Right lung (tissue), 5 donors: ENCODE results near the gene AMPD2. TPM values are rescaled to one million over a fixed set of nuclear protein-coding genes. Genes with fewer than 3 reads are reported as not detected.

Source experiments
- DNase-seq, 2 donors: peaks; one replicate each; pipeline ENCODE4 v3.0.0-alpha.2; 2013
- polyA plus RNA-seq, 5 donors: library from polyadenylated mRNA; unstranded; fragments of 120-200 nt; gene quantifications; one replicate each; pipeline versions ENCODE4 v1.2.1 to v1.2.3, GENCODE V29; 2013; ENCODE audit warnings: inconsistent platforms in 1 of 5, low replicate concordance in 1 of 5; ENCODE audit not compliant: insufficient read length in 5 of 5, insufficient read depth in 1 of 5

AMPD2 gene
- polyA plus RNA-seq, 5 donors, result 34.9 to 56.9 (median 50.8) TPM

DNA sequence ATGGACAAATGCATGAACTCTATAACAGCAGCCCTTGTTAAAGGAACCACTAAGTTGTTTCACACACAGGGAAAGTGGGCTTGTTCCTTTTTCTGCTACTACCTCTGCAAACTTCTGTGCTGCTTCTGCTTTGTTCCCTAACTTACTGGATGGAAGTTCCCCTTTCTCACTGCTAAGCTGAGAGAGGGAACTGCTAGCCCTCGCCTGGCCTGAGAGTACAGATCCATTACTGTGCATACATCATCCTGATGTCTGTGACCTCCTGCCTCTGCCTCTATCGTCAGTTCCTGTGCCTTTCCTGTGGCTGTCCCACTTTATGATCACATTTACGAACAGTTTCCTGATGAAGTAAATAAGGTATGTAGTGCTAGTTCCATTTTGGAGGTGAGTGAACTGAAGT lies 3.8 kb upstream of the AMPD2 start:
- DNase-seq, result no peak

DNA sequence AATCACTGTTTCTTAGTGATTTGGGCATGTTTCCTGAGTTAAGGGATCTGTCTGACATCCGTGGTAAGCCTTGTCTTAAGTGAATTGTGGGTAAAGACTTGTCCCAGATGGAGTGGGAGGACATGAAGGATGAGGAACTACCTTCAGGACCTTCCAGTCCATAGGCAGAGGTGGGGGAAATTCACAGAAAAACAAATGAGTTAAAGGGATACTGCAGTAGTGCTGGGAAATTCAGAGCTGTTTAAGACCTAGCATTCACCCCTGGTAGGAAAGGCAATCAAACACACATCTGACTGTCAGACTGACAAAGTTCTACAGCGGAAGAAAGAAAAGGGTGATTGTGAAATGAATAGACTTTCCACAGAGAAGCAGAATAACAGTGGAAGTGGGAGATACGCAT lies 3.2 kb upstream of the AMPD2 start:
- DNase-seq, result no peak

DNA sequence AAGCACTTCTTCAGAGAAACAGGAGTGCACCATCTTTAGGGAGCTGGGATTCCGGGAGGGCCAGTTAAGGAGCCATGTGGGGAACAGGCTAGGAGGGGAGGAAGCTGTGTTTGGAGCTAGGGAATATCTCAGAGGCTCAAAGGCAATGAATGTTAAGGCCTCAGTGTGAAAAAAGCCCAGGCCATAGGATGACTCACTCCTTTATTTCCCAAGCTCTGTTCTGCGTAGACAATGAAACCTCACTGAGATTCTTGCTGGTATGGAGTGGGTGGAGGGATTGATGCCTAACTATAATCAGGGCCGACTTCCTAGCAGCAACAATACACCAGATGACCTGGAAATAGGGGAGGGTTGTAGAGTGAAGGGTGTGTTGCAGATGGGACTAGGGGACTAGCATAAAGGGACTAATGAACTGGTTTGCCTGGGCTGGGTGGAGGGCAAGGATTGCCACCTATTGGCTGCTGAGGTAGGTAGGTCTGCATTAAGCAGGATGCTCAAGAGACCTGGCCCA lies 2.3 kb upstream of the AMPD2 start:
- DNase-seq, result no peak

DNA sequence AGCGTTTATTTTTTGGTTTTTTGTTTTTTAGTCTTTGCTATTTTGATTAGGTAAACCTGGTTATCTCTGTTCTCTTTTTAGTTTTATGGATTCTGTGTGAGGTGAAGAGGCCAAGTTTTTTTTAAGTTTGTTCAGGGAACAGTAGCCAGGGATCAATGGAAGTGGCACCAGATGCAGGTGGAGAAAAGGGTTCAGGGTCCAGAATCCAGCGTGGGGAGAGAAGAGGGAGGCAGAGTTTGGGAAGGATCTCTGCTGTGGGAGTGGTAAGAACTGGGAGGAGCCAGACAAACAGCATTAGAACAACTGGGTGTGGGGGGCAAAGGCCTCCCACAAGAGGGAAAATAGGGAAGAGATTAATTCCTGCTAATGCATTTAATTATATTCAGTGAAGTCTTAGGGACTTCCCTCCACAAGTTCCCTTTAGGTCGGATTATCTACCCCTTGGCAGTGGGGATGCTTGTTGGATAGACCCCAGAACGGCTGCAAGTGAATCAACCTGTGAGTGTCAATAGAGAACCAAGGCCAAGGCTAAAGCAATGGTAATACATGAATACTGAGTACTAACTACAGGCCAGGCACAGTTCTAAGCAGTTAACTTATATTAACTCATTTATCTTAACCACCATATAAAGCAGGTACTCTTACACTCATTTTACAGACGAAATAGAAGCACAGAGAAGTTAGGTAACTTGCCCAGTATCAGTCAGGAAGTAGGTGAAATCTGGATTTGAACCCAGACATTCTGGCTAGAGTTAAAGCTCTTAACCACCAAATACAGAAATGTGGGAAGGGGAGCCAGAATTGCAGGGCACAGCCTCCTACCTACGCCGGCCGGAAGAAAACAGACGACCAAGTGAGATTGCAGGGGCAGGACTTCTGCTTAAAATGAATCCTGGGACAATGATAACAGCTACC lies 719 bp upstream of the AMPD2 start:
- DNase-seq, result no peak

DNA sequence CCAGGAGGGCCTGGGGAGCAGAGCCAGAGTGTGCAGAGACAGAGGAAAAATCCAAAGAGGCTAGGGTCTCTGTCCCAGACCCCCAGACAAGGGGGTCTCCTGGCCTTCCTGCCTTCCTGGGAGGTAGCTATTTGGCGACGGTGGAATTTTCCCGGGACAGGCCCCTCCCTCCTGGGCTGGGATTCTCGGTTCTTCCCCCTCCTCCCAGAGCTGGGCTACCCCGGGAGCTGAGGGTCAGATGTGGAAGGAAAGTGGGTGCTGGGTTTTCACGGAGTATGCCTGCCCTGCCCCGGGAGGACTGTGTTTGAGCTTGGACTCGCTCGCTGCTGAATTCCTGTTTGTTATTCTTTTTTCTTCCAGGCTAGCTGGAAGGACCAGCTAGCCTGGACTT lies 759 bp downstream of the AMPD2 start:
- peak; percentile 55 to 60 for DNase-seq

DNA sequence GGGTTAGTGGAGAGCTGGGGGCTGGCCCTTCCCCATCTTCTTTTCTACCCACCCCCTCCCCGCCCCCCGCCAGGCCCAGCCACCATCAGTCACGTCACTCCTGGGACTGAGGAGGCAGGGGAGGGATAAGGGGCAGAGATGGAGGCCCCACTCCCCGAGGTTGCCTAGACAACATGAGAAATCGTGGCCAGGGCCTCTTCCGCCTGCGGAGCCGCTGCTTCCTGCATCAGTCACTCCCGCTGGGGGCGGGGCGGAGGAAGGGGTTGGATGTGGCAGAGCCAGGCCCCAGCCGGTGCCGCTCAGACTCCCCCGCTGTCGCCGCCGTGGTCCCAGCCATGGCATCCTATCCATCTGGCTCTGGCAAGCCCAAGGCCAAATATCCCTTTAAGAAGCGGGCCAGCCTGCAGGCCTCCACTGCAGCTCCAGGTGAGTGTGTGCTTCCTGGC lies 1.2 kb downstream of the AMPD2 start:
- DNase-seq, result peak; percentile 90 to 92

DNA sequence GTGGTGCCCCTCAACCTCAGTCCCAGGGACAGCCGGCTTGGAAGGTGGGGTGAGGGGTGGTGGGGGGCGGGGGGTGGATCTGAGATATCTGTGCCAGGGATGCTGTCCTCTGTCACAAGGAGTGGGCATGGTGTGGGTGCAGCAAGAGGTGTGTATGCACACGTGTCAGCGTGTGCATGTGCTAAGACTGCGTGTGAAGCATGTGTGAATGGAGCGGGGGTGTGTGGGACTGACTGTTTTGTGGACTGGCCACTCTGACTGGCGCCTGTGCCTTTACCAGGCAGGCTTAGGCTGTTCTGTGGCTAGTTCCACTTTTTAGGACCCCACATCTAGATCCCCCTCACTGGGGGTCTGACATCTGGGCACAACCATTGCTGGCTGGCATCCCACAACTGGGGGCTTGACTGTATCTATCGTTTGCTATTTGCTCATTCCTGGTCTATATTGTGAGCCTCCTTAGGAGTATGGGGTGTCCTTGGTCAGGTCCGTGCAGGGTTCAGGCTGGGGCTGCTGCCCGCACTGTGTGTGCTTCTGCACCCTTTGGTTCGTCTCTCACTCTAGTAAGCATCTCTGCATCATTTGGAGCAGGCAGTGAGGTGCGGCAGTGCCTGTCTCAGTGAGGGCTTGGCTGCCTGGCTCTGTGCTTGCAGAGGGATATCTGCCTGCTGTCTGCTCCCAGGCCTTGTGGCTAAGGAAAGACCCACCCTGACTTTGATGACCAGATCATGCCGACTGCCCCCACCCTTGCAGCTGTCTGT lies 1.9 kb downstream of the AMPD2 start:
- no peak for DNase-seq

DNA sequence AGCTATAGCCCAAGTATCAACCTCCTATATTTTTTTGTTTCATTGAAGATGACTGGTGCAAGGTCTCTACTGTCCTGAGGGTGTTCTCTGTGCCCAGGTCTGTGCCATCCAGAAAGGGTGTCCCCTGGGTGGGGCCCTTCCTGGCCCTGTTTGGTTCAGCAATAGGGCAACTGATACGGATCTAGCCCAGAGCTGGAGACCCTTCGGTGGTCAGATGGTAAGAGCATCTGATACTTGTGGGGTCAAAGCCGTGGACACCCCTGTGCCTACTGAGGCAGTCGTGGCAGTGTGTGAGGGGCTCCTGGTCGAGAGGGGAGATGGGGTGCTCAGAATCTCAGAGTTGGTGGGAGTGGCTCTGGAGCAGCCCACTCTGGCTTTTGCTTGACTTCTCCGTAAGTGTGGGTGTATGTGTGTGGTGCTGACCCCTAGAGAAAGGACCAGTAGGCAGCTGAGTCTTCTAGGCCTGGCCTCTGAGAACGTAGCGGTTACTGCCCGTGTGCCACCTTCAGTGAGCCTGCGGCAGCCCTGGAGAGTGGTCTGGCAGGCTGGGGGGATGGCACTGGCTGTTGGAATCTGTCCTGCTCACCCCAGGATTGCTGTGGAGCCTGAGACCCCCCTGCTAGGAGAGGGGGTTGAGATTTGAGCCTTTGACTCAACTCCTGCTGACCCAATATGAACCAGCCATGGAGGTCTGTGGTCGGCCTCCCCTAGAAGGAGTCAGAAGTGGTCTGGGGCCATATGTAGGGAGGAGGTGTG lies 2.7 kb downstream of the AMPD2 start:
- DNase-seq, result no peak

DNA sequence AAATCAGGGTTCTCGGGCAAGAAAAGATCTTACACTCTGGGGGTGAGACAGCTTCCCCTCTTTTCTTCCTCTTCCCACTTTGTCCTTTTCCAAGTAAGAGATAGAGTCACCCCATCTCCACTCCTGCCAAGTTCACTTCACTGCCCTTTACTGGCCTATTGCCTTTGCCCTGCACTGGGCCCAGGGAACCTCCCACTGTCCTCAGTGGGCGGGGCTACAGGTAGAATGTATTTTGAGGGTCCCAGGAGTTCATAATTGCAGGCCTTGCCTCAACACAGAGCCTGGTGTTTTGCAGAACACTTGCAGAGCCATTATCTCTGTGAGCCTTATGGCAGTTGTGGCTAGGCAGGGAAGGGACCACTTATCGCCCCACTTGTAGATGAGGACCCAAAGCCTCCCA lies 3.3 kb downstream of the AMPD2 start:
- no peak for DNase-seq

DNA sequence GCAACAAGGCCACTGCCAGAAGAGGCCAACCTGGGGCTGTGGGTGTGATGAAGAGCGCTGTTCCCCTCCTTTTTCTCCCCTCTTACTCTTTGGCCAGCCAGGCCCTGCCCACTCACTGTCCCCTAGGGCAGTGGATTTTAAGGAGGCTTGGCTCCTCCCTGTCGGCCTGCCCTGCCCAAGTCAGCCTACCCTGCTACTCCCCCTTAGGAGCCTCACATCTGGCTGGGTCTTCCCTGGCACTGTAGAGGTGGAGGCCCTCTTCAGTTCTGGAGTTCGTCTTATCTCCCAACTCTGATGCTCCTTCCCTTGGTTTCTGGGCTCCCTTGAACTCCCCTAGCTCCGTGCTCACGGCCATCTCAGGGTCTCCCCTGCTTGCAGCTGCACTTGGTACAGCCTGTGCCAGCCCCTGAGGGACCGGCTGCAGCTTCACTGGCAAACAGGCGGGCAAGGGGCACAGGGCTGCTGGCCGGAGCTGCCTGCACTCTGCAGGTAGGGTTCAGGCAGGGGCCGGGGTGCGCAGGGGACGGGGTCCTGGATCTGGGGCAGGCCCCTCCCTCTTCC lies 4.0 kb downstream of the AMPD2 start:
- no peak for DNase-seq

DNA sequence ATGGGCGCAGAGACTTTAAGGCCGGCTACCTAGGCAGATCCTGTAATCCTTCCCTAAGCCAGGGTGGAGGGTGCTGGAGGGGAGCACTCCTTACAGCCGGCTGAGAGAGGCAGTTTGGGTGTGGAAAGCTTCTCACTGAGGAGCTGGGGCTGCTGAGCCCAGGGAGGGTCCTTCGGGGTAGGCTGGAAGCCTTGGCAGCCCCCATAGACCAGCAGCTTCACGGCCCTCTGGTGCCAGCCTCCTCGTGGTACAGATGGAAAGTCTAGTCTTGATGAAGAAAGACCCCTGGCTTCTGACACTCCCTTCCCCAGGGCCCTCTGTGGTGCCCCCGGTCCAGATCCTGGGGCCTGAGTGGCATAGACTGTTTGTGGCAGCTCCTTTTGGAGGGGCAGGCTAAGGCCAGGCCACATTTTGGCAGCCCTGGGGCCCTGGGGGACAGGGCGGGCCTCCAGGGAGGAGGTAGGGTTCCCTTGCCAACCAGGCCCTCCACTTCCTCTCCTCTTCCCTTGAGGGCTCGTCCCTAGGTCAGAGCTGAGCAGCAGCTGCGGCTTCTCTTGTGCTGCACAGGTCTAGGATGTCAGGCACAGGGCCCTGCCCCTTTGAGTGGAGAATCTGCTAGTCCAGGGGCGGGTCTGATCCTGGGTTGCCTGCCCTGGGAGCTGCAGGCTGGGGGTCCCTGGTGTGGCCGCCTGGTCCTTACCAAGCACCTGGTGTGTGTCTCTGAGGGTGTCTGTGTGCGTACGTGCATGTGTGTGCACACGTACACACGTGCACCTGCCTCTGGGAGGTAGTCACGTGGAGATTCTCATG lies 4.8 kb downstream of the AMPD2 start:
- no peak for DNase-seq

DNA sequence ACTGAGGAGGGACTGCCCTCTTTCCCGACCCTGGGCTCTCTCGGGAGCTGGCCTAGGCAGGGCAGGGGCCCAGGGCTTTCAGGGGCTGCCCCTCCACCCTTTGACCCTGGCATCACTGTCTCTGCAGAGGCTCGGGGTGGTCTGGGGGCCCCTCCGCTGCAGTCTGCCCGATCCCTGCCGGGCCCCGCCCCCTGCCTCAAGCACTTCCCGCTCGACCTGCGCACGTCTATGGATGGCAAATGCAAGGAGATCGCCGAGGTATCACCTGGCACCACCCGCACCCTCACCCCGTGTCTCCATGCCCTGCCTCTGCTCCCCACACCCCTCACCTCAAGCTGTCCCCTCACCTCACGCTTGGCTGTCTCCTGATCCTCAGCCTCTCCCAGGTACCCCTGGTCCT lies 5.5 kb downstream of the AMPD2 start:
- DNase-seq, result no peak

DNA sequence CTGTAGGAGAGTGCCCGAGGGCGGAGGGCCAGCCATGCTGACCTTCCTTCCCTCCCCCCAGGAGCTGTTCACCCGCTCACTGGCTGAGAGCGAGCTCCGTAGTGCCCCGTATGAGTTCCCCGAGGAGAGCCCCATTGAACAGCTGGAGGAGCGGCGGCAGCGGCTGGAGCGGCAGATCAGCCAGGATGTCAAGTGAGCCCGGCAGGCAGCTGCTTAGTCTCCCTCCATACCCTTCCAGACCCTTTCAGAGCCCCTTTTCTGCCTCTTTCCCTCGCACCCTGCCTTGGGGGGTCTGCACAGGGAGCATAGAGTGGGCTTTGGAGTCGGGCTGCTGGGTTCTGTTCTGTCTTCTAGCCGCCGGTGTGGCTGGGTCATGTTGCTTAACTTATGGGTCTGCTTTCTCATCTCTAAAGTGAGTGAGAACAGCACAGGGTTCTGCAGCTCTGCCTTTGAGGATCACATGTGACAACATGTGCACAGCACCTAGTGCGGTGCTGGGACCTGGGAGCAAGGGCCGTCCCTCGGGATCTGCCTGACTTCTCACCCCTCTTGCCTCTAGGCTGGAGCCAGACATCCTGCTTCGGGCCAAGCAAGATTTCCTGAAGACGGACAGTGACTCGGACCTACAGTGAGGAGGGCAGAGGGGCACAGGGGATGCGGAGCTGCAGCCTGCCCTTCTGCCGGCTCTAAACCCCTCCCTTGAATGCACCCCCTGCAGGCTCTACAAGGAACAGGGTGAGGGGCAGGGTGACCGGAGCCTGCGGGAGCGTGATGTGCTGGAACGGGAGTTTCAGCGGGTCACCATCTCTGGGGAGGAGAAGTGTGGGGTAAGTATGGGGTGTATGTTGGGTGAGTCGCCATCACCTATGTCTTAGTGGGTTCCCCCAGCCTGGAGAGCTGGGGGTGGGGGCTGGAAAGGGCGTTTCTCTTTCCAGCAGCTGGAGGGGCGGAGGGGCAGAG lies 6.2 kb downstream of the AMPD2 start:
- no peak for DNase-seq

DNA sequence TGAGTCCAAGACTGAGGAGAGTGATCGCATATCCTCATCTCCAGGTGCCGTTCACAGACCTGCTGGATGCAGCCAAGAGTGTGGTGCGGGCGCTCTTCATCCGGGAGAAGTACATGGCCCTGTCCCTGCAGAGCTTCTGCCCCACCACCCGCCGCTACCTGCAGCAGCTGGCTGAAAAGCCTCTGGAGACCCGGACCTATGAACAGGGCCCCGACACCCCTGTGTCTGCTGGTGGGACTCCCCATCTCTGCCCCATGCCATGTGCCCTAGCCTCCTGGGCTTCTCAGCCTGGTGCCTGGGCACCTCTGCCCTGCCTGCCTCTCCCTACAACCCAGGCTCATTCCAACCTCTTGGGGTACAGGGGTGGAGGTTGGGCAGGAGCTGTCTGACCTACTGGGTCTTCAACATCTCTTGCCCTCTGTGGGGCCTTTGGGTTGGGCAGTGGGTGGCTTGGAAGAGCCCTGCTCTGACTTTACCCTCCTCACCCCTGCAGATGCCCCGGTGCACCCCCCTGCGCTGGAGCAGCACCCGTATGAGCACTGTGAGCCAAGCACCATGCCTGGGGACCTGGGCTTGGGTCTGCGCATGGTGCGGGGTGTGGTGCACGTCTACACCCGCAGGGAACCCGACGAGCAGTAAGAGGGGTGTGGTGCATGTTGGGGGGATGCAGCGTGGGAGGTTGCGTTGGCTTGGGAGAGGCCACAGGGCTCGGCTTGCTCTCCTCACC lies 7.2 kb downstream of the AMPD2 start:
- DNase-seq, result no peak

DNA sequence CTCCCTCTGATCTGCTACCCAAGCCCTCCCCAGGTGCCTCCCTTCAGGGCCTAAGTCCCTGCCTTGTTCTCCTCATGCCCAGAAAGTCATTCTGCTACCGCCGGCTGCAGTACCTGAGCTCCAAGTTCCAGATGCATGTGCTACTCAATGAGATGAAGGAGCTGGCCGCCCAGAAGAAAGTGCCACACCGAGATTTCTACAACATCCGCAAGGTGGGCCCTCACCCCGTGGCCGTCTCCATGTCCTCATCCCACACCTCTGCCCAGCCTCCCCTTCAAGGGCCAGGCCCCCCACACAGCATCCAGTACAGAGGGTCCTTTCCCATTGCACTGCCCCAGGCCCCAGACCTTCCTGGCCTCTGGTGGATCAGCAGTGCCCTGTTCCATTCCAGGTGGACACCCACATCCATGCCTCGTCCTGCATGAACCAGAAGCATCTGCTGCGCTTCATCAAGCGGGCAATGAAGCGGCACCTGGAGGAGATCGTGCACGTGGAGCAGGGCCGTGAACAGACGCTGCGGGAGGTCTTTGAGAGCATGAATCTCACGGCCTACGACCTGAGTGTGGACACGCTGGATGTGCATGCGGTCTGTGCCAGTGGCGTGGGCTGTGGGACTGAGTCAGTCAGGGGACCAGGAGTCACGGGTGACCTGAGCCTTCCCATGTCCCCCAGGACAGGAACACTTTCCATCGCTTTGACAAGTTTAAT lies 8.2 kb downstream of the AMPD2 start:
- no peak for DNase-seq

DNA sequence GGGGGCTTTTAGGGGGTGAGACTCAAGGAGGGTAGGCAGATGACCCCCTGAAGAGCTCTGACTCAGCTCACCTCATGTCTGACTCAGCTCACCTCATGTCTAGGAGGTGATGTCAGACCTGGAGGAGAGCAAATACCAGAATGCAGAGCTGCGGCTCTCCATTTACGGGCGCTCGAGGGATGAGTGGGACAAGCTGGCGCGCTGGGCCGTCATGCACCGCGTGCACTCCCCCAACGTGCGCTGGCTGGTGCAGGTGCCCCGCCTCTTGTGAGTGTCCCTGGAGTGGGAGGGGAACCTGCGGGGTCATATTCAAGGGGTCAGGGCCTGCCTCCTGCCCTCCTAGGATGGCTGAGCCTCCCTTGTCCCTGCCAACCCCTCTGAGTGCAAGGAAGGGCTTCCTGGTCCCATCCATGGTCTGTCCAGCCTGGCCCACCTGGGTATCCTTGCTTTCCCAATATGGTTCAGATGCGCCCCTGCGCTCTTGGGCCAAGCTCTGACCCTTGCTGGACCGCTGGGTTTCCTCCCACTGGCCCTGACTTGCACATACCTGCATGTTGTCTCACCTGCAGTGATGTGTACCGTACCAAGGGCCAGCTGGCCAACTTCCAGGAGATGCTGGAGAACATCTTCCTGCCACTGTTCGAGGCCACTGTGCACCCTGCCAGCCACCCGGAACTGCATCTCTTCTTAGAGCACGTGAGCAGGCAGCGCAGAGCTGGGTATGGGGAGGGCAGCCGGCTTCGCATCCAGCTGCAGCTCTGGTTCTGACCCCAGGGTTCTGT lies 9.1 kb downstream of the AMPD2 start:
- DNase-seq, result no peak

DNA sequence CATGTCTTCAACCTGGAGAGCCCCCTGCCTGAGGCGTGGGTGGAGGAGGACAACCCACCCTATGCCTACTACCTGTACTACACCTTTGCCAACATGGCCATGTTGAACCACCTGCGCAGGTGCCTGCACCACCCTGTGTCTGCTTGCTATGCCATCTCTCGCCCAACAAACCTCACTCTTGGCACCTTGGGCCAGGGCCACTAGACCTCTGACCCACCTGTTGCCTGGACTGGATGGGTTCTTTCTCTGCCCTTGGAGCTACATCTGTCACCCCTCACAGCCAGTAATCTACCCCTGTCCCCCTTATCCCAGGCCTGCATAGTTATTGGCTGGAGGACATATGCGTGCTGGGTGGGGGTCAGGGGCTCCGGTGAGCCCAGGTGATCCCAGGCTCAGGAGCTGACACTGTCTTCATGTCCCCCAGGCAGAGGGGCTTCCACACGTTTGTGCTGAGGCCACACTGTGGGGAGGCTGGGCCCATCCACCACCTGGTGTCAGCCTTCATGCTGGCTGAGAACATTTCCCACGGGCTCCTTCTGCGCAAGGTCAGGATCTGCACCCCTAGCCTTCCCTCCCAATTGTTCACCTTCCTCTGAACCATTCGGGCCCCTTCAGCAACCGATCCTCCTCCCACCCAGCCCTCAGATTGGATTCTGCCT lies 9.9 kb downstream of the AMPD2 start:
- no peak for DNase-seq
